NCI-H1105 (cell line): ENCODE results near the gene PARVB.

ENCODE experiments used
- DNase-seq: peaks from one replicate; lab custom pipeline; 2025; lab: John Stamatoyannopoulos, UW

PARVB gene

GRCh38 chr22:44136112-44136511, 112.0 kb downstream of the PARVB start:
- DNase-seq, result no peak

DNA sequence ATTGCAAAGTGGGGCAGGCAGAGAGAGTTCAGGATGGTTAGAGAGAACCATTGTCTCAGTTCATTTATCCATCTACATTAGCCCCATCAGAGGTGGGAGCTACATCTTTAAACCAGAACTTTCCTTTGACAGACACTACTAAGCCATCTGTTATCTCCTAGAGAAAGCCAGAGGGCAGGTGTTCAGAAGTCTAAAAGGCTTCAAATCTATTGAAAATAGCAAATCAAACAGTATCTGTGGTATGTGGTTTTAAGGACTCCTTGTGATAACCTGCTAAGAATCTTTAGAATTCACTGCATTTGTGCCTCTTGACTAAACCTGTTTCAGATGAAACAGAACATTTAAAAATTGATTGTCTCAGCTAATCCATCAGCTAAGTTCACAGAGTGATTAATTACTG, 112.7 kb downstream of the PARVB start:
- no peak for DNase-seq

GRCh38 chr22:44137415-44137814, 113.3 kb downstream of the PARVB start:
- DNase-seq, result no peak

DNA sequence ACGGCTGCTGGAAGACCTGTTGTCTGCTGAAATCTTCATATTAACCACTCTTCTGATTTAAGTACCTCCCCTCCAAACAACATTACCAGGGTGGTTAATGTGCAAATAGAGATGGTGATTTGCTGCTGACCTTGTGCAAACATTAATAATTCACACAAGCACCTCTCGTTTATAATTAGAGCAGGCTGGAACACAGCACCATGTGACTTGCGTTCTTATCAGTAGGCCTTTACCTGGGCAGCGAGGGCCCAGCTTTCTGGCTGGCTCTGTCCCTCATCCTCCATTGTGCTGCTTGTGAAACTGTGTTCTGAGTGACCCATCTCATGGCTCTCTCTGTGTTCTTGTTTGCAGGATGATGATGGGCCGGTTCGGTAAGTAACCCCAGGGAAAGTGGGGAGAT, 115.7 kb downstream of the PARVB start:
- DNase-seq, result peak; percentile 26

DNA sequence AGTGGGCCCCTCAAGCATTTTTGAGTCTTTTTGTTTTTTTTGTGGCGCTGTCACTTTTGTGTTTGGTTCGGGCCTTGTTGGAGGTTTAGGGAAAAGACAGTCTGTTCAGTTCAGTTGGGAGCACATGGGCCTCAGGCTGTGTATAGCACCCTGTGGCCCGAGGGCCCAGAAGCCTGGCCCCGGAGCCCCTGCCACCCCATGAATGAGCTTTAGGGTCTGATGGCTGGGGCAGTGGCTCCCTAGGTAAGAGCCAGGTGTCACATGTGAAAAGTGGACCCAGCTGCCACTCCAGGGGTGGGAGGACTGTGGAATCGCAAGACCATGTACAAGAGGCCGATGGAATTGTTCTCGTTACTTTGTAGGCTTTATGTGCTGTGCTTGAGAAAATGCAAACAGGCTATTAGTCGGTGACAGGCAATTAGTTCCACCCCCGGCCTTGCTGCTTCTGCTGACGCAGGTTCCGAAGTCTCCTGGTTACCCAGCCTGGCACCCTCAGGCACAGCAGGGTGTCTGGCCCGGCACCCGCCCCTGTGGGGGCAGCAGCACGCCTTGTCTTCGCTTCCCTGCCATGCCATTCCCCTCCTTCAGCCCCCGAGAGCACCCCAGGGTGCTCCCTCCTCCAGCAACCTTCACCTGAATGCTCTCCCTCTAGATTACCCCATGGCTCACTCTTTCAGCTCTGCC, 118.5 kb downstream of the PARVB start:
- DNase-seq, result no peak

DNA sequence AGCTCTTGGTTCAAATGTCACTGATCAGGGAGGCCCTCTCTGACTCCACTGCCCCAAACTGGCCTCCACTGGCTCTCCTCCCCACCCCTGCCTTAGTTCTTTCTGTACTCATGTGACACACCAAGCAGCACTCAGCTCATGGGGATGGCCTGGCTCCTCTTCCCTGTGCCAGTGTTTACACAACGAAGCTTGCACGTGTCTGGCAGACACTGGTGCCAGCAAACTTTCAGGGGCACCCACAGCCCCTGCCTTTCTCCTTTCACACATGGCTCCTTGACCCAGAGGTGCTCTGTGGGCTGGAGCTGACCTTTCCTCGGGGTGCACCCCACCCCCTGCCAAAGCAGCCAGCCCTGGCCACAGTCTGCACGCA, 119.0 kb downstream of the PARVB start:
- no peak for DNase-seq

GRCh38 chr22:44143579-44143978, 119.5 kb downstream of the PARVB start:
- no peak for DNase-seq

- no peak for DNase-seq
These were observed 120.0 kb downstream of the PARVB start for GRCh38 chr22:44144046-44144569.

GRCh38 chr22:44145544-44145943, 121.4 kb downstream of the PARVB start:
- no peak for DNase-seq

DNA sequence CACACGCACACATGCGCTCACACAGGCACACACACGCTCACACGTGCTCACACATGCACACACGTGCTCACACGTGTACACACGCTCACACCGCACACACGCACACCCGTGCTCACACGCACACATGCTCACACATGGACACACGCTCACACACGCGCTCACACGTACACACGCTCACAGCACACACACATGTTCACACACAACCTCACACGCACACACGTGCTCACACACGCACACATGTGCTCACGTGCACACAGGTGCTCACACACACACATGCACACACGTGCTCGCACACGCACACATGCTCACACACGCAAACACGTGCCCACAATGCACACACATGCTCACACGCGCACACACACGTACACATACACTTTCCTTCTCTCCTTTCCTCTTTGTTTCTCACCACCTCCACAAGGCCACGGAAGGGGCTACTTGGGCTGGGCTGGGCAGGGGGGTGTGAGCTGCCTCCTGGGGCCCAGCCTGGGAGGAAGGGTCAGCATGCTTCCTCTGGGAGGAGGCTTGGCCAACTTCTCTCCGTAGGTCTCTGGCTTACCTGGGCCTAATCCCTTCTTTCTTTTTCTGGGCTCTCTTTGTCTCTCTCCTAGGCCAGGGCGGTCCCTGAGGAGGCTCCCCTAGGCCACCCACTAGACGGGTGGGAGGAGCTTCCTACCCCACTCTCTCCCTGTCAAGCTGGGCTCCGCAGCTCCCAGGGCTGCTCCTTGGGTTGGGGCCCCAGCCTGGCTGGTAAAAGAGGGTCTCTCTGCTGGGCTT, 122.2 kb downstream of the PARVB start:
- no peak for DNase-seq

DNA sequence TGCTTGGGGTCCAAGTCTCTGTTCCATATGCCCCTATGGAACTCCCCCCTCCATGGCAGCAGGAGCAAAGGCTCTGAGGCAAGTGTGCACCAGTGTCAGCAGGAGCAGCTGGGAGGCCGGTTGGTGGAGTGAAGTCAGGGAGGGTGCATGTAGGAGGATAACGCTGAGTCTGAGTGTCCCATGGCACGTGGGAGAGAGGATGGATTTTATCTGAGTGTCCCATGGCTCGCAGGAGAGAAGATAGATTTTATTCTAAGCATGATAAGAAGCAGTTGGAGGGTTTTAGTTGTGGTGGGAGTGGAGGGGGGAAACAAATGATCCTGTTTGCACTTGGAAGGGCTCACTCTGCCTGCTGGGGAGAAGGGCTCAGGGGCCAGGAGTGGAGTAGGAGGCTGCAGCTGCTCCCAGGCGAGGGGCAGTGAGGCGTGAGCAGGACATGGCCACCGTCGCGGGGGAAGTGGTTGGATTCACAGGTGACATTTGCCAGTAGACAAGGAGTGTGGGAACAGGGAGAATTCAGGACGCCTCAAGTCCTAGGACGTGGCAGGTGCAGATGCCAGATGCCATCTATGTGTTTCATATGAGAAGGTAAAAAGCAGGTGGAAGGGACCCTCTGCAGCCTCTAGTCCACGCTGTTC, 123.0 kb downstream of the PARVB start:
- no peak for DNase-seq

- no peak for DNase-seq
These were observed 123.9 kb downstream of the PARVB start for GRCh38 chr22:44147821-44148574.

GRCh38 chr22:44151676-44152075, 127.6 kb downstream of the PARVB start:
- no peak for DNase-seq

GRCh38 chr22:44153710-44154109, 129.6 kb downstream of the PARVB start:
- no peak for DNase-seq

DNA sequence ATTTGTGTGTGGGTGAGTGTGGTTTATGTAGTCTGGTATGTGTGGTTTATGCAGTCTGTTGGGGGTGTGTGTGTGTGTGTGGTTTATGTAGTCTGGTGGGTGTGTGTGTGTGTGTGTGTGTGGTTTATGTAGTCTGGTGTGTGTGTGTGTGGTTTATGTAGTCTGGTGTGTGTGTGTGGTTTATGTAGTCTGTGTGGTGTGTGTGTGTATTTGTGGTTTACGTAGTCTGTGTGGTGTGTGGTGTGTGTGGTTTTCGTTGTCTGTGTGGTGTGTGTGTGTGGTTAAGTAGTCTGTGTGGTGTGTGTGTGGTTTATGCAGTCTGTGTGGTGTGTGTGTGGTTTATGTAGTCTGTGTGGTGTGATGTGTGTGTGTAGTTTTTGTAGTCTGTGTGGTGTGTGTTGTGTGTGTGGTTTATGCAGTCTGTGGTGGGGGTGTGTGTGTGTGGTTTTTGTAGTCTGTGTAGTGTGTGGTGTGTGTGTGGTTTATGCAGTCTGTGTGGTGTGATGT, 130.4 kb downstream of the PARVB start:
- no peak for DNase-seq

GRCh38 chr22:44155115-44155514, 131.0 kb downstream of the PARVB start:
- DNase-seq, result no peak

DNA sequence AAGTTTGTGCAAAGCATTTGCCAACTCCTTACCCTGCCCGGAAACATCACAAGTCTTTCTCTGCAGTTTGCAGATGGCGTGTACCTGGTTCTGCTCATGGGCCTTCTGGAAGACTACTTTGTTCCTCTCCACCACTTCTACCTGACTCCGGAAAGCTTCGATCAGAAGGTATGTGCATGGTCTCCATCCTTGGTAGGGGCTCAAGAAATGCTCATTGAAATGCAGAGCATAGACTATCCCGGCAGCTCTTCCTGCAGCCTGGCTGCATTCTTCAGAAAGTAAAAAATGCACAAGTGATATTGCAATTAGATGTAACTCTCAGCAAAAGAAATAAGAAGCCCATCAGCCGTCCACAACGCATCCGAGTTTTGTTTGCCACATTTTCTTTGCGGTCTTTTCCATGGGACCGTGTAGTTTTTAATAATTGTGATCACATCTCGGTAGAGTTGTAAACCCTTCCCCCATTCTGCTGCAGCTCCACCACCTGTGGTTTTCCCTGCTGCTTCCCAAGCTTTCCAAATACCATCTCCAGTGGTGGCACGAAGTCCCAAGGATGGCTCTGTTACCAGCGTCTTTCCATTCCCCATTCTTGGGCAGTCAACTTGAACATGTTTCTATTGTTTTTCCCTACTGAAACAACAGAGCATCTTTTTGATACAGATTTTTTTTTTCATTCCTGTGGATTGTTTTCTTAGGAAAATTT, 134.0 kb downstream of the PARVB start:
- no peak for DNase-seq

DNA sequence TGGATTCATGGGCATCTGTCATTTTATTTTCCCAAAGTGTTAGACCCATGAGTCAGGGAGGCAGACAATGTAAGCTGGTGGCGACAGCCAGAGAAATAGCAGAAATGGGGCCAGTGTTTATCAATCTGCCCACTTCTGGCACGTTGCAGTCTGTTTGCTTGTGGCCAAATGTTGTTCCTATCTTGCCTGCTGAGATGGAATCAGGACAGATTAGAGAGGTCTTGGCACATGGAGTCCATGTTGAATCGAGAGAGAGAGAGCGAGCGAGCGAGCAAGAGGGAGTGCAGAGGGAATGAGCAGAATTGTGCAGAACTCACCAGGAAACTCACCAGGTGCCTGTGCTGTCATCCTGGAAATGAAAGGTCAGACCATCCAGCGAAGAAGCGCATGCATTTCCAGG, 134.7 kb downstream of the PARVB start:
- DNase-seq, result no peak

- DNase-seq, result no peak
These were observed 135.1 kb downstream of the PARVB start for GRCh38 chr22:44159221-44159620.

GRCh38 chr22:44159811-44160210, 135.7 kb downstream of the PARVB start:
- DNase-seq, result no peak

- DNase-seq, result no peak
These were observed 136.3 kb downstream of the PARVB start for GRCh38 chr22:44160421-44160820.
